Hematopoietic multipotent progenitor cell treated with erythropoietin and hydrocortisone succinate and interleukin-3 and kit ligand, for 8 days (in vitro differentiated cells): Measurements from ENCODE around the gene SNORC.
"Not testable (repeated sequence)": the region's sequence is repeated elsewhere in the genome, so short reads cannot be mapped to it uniquely, and the experiment has no call there.

Experiments
- DNase-seq: peaks from one replicate; pipeline ENCODE4 v3.0.0-alpha.2; 2015

SNORC gene

GRCh38 chr2:232870018-232870765 is at the start of gene SNORC:
TSS of gene SNORC (plus strand) at chr2:232870264. CDS start at chr2:232870342, 78 bp downstream.
- no peak for DNase-seq

GRCh38 chr2:232829988-232830387 is 40.1 kb upstream of the SNORC start:
- DNase-seq: no peak

GRCh38 chr2:232831496-232831895 is 38.6 kb upstream of the SNORC start:
- DNase-seq: no peak

- DNase-seq: peak; percentile 13
These were observed 36.2 kb upstream of the SNORC start for GRCh38 chr2:232833830-232834229.

GRCh38 chr2:232835687-232836208 is 34.3 kb upstream of the SNORC start:
- no peak for DNase-seq

- no peak for DNase-seq
These were observed 33.1 kb upstream of the SNORC start for GRCh38 chr2:232836934-232837333.

- DNase-seq: peak; percentile 68
These were observed 31.6 kb upstream of the SNORC start for GRCh38 chr2:232838406-232838874.

GRCh38 chr2:232839411-232840079 is 30.5 kb upstream of the SNORC start:
- DNase-seq: peak; percentile 58

GRCh38 chr2:232842689-232843088 is 27.4 kb upstream of the SNORC start:
- no peak for DNase-seq

GRCh38 chr2:232843834-232844233 is 26.2 kb upstream of the SNORC start:
- no peak for DNase-seq

GRCh38 chr2:232846055-232846454 is 24.0 kb upstream of the SNORC start:
- no peak for DNase-seq

GRCh38 chr2:232850039-232850438 is 20.0 kb upstream of the SNORC start:
- no peak for DNase-seq

GRCh38 chr2:232852081-232852480 is 18.0 kb upstream of the SNORC start:
- not testable (repeated sequence) for DNase-seq

- no peak for DNase-seq
These were observed 17.4 kb upstream of the SNORC start for GRCh38 chr2:232852676-232853075.

GRCh38 chr2:232854082-232854481 is 16.0 kb upstream of the SNORC start:
- peak; percentile 92 for DNase-seq

- no peak for DNase-seq
These were observed 12.9 kb upstream of the SNORC start for GRCh38 chr2:232857158-232857563.

GRCh38 chr2:232859385-232859916 is 10.6 kb upstream of the SNORC start:
- DNase-seq: no peak

- DNase-seq: no peak
These were observed 9.3 kb upstream of the SNORC start for GRCh38 chr2:232860593-232861241.

GRCh38 chr2:232861353-232861752 is 8.7 kb upstream of the SNORC start:
- no peak for DNase-seq

GRCh38 chr2:232863996-232864395 is 6.1 kb upstream of the SNORC start:
- DNase-seq: no peak

GRCh38 chr2:232865165-232865564 is 4.9 kb upstream of the SNORC start:
- DNase-seq: no peak

- DNase-seq: no peak
These were observed 4.0 kb upstream of the SNORC start for GRCh38 chr2:232866104-232866503.
